Parathyroid adenoma (tissue), 2 donors: ENCODE measurements around the gene LAMB3.

ENCODE experiments used
- H2AFZ ChIP-seq: fragments of 300-600 bp; sonication (generic); one replicate; pipeline ENCODE4 v1.7.0; 2017; ENCODE audit warnings: antibody characterized with exemption, mild to moderate bottlenecking
- H3K27ac ChIP-seq: fragments of 300-600 bp; sonication (generic); one replicate; pipeline ENCODE4 v1.7.0; 2017
- H3K27me3 ChIP-seq: fragments of 300-600 bp; sonication (generic); one replicate; pipeline ENCODE4 v1.7.0; 2017; ENCODE audit warnings: low read length; ENCODE audit not compliant: control insufficient read depth, insufficient read depth
- H3K36me3 ChIP-seq: fragments of 300-600 bp; sonication (generic); one replicate; pipeline ENCODE4 v1.7.0; 2017; ENCODE audit warnings: low read length; ENCODE audit not compliant: control insufficient read depth, insufficient read depth
- H3K4me1 ChIP-seq: fragments of 300-600 bp; sonication (generic); one replicate; pipeline ENCODE4 v1.7.0; 2017; ENCODE audit warnings: control low read depth
- H3K4me2 ChIP-seq: fragments of 300-600 bp; sonication (generic); one replicate; pipeline ENCODE4 v1.7.0; 2017; ENCODE audit warnings: low read length
- H3K4me3 ChIP-seq: fragments of 300-600 bp; sonication (generic); one replicate; pipeline ENCODE4 v1.7.0; 2017; ENCODE audit warnings: low read depth, low read length
- H3K79me2 ChIP-seq: fragments of 300-600 bp; sonication (generic); one replicate; pipeline ENCODE4 v1.7.0; 2017; ENCODE audit warnings: control low read depth
- H3K9ac ChIP-seq: fragments of 300-600 bp; sonication (generic); one replicate; pipeline ENCODE4 v1.7.0; 2017; ENCODE audit warnings: mild to moderate bottlenecking
- H3K9me3 ChIP-seq: fragments of 300-600 bp; sonication (generic); one replicate; pipeline ENCODE4 v1.7.0; 2017; ENCODE audit warnings: low read length; ENCODE audit not compliant: control insufficient read depth
- CTCF ChIP-seq: fragments of 300-600 bp; sonication (generic); IDR thresholded peaks from one replicate; pipeline ENCODE4 v1.7.0; 2017; ENCODE audit warnings: antibody characterized with exemption, mild to moderate bottlenecking
- donor health status: primary hyperparathyroidism.

The LAMB3 gene

DNA sequence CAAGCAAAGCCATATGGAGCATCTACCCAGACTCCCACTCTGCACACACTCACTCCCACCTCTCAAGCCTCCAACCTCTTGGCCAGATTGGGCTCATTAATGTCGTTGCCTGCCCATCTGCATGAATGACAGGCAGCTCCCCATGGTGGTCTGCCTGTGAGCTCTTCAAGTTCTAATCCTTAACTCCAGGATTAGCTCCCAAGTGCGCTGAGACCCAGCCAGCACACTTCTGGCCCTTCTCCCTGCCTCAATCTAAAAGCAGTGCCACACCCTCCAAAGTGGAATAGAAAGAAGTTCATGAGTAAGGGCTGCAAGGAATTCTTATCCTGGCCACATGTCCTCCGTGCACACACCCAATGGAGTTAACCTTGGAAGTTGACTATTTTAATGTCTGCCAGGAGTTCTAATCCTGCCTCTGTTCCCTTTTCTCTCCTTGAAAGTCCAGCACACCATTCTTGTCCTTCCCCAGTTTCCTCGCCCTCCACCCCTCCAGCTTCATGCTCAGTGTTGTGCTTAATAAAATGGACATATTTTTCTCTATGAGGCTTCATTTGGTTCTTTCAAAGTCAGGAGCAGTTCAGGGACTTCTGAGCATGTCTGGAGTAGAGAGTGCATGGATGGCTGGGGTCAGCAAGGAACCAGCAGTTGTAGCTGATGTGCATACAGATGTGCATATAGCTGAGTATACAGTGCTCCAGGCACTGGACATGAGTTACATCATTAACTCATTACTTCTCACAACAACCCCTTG, 38.6 kb downstream of the LAMB3 start:
- Histone ChIP-seq H2AFZ (no peak overlapping the region), H3K9me3 (no peaks in the 10 kb centered on the region), H3K36me3 (no peaks in the 10 kb centered on the region), H3K4me1 (no peaks in the 10 kb centered on the region), H3K27me3 (no peaks in the 10 kb centered on the region), H3K4me3 (no peak overlapping the region), H3K27ac (no peak overlapping the region), H3K4me2 (no peak overlapping the region), H3K79me2 (no peaks in the 10 kb centered on the region), H3K9ac (no peak overlapping the region)
- no peak for TF ChIP-seq CTCF

DNA sequence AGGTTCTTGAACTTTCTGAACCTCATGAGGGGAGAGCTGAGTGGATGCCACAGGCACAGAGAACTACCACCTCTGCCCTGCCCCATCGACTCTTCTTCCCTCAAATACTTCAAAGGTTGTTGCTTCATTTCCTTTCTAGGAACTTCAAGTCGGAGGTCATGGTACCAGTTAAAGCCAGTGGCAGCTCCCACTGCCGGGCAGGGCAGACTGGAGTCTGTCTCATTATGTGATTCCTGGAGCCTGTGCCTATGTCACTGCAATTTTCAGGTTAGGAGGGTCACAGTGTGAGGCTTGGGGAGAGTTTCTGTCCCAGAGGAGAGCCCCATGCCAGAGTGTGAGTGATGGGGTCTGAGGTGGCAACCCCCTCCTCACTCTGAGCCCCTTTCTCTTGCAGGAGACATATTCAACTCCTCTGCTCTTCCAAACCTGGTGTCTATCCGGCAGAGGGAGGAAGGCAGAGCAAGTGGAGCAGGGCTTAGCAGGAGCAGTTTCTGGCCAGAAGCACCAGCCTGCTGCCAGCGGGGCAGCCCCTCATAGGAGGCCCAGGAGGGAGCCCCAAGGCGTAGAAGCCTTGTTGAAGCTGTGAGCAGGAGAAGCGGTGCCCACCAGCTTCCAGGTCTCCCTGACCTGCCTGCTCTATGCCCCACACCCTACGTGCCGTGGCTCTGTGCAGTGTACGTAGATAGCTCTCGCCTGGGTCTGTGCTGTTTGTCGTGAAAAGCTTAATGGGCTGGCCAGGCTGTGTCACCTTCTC, 39.4 kb downstream of the LAMB3 start:
- H3K36me3 ChIP-seq = no peaks in the 10 kb centered on the region
- no peak overlapping the region for H3K9ac ChIP-seq
- no peaks in the 10 kb centered on the region for H3K9me3 ChIP-seq
- no peak overlapping the region for H2AFZ ChIP-seq
- no peak overlapping the region for H3K4me2 ChIP-seq
- no peak overlapping the region for H3K4me3 ChIP-seq
- no peaks in the 10 kb centered on the region for H3K79me2 ChIP-seq
- no peaks in the 10 kb centered on the region for H3K4me1 ChIP-seq
- H3K27me3 ChIP-seq = no peaks in the 10 kb centered on the region
- H3K27ac ChIP-seq = no peak overlapping the region
- no peak for TF ChIP-seq CTCF

GRCh38 chr1:209611771-209612570, 40.3 kb downstream of the LAMB3 start:
- Histone ChIP-seq H3K4me2 (no peak overlapping the region), H3K4me3 (no peak overlapping the region), H3K79me2 (no peaks in the 10 kb centered on the region), H2AFZ (no peak overlapping the region), H3K27me3 (no peaks in the 10 kb centered on the region), H3K9ac (no peak overlapping the region), H3K27ac (no peak overlapping the region), H3K4me1 (no peaks in the 10 kb centered on the region), H3K36me3 (no peaks in the 10 kb centered on the region), H3K9me3 (no peaks in the 10 kb centered on the region)
- TF ChIP-seq CTCF = no peak

DNA sequence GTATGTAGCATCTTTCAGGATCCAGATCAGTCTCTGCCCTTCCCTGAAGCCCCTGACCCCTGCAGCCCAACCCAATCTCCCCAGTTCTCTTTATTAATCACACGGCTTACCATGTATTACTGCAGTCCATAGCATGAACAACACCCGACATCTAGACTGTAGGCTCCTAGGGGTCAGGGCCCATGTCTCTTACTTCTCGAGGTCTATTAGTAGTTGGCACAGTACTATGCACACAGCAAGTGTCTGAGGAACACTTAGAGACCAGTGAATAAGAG, 41.7 kb downstream of the LAMB3 start:
- TF ChIP-seq CTCF = no peak
- Histone ChIP-seq H3K4me3 (no peak overlapping the region), H2AFZ (no peak overlapping the region), H3K4me2 (no peak overlapping the region), H3K4me1 (no peaks in the 10 kb centered on the region), H3K27me3 (no peaks in the 10 kb centered on the region), H3K36me3 (no peaks in the 10 kb centered on the region), H3K9me3 (no peaks in the 10 kb centered on the region), H3K79me2 (no peaks in the 10 kb centered on the region), H3K27ac (no peak overlapping the region), H3K9ac (no peak overlapping the region)
